SK-N-MC (cell line): Measurements from ENCODE around the gene TBRG4.

Source experiments
- DNase-seq: peaks from one replicate; pipeline ENCODE4 v3.0.0-alpha.2; 2011; ENCODE audit warnings: low read depth, low spot score
- H3K27ac ChIP-seq: fragments of 200-600 bp; sonication (generic); 2 replicates; pipeline ENCODE4 v1.5.1; 2016; ENCODE audit warnings: mixed run types
- H3K36me3 ChIP-seq: fragments of 200-600 bp; sonication (generic); 2 replicates; pipeline ENCODE4 v1.6.1; 2017; ENCODE audit warnings: antibody characterized with exemption, low read length, mixed read lengths; ENCODE audit not compliant: insufficient read depth
- H3K4me3 ChIP-seq: fragments of 200-600 bp; sonication (generic); 2 replicates; pipeline ENCODE4 v1.5.1; 2016
- H3K9ac ChIP-seq: fragments of 200-600 bp; sonication (generic); 2 replicates; pipeline ENCODE4 v1.8.0; 2017; ENCODE audit warnings: mixed run types, mixed read lengths; ENCODE audit not compliant: insufficient read length
- H3K9me3 ChIP-seq: fragments of 200-600 bp; sonication (generic); 2 replicates; pipeline ENCODE4 v1.6.1; 2017; ENCODE audit warnings: low read depth, mild to moderate bottlenecking, antibody characterized with exemption, low read length, moderate library complexity, mixed read lengths
- EZH2 ChIP-seq: fragments of 200-600 bp; sonication (generic); IDR thresholded peaks from one replicate; pipeline ENCODE4 v1.6.1; 2017; ENCODE audit warnings: antibody characterized with exemption
- FOXP2 ChIP-seq: optimal IDR thresholded peaks from 2 replicates; pipeline ENCODE3; 2011; ENCODE audit warnings: mild to moderate bottlenecking, moderate library complexity; ENCODE audit not compliant: insufficient read depth; ENCODE audit errors: extremely low read length, control extremely low read depth
- POLR2AphosphoS5 ChIP-seq: IDR thresholded peaks from 2 replicates; pipeline ENCODE4 v1.6.1; 2012; ENCODE audit warnings: mild to moderate bottlenecking, low read depth, low read length, borderline replicate concordance

TBRG4 gene

DNA sequence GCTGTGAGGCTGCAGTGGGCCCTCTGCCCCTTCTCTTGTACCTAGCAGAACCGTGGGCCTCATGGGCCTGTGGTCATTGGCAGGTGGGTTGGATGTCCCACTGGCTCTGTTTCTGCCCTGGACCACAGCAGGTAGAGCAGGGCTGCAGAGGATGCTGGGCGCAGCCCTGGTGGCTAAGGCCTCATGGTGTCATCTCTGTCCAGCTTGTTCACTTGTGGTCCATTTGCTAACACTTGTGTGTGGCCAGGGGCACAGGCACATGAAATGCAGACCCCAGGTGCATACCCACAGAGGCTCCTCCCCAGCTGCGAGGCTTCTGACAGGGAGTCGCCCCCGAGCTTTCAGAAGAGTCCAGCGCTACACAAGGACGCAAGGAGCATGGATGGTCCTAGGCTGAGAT is 22.4 kb upstream of the TBRG4 start:
- Histone ChIP-seq H3K9me3 (no peaks in the 10 kb centered on the region), H3K36me3 (no peaks in the 10 kb centered on the region), H3K27ac (no peak overlapping the region), H3K9ac (no peak overlapping the region), H3K4me3 (no peak overlapping the region)
- TF ChIP-seq EZH2 (no peak), POLR2AphosphoS5 (no peak), FOXP2 (no peak)
- no peak for DNase-seq

DNA sequence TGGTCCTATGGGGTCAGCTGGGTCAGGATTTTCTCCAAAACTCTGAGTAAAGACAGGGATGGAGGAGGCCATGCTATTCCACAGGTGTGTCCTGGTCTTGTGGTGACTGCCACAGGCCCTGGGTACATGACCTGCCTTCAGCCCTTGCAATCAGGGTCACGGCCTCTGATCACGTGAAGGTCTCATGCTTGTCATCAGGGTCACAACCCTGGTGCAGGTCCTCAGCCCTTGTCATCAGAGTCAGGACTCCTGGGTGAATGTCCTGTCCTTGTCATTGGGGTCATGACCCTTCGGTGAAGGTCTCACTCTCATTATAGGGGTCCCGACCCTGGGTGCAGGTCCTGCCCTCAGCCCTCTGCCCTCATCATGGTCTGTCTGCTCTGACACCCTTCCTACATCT is 21.9 kb upstream of the TBRG4 start:
- Histone ChIP-seq H3K9ac (no peak overlapping the region), H3K27ac (no peak overlapping the region), H3K36me3 (no peaks in the 10 kb centered on the region), H3K4me3 (no peak overlapping the region), H3K9me3 (no peaks in the 10 kb centered on the region)
- no peak for TF ChIP-seq FOXP2
- TF ChIP-seq POLR2AphosphoS5: no peak
- no peak for TF ChIP-seq EZH2
- no peak for DNase-seq

DNA sequence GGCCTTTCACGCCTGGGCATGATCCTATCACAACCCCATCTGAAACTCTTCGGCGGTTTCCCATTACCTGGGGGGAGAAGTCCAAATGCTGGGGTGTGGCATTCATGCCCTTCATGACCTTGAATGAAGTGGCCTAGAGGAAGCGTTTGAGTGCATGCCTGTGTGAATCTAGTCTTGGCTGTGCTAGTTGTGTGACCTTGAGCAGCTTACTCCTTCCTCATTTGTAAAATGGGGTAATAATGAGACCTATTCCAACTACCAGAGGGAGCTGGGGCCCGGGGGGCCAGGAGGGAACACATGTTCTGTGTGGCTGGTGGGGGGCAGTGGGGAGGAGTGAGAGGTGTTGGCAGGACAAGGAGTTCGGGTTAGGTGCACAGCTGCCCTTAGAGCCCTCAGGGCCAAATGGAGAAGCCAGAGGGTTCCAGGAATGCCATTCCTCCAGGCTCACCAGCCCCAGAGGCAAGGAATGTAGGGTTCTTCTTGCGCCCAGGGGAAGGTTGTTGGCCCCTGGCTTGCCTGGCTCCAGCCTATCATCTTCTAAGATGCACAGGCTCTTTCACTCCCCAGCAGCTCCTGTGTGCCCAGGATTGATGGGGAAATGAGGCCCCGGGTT is 21.3 kb upstream of the TBRG4 start:
- H3K9me3 ChIP-seq: no peaks in the 10 kb centered on the region
- no peak for DNase-seq
- H3K36me3 ChIP-seq: no peaks in the 10 kb centered on the region
- no peak for TF ChIP-seq POLR2AphosphoS5
- no peak for TF ChIP-seq EZH2
- TF ChIP-seq FOXP2: no peak
- no peak overlapping the region for H3K4me3 ChIP-seq
- H3K27ac ChIP-seq: no peak overlapping the region
- no peak overlapping the region for H3K9ac ChIP-seq

DNA sequence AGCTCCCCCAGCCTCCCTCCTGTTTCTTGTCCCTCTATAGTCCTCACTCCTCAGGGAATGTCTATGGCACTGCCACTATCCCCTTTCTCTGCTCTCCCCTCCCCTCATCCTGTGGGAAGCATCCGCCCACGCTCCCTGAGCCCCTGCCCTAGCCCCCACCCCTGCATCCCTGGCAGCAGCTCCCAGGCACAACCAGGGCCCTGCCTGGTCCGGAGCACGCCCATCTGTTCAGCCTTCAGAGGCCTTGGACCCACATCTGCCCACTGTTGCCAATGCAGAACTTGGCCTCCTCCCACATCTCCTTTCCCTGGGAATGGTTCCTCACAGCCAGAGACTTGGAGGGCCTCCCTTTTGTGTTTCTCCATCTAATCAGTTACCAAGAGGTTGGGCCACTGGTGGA is 20.4 kb upstream of the TBRG4 start:
- no peaks in the 10 kb centered on the region for H3K36me3 ChIP-seq
- no peak overlapping the region for H3K4me3 ChIP-seq
- no peak overlapping the region for H3K27ac ChIP-seq

DNA sequence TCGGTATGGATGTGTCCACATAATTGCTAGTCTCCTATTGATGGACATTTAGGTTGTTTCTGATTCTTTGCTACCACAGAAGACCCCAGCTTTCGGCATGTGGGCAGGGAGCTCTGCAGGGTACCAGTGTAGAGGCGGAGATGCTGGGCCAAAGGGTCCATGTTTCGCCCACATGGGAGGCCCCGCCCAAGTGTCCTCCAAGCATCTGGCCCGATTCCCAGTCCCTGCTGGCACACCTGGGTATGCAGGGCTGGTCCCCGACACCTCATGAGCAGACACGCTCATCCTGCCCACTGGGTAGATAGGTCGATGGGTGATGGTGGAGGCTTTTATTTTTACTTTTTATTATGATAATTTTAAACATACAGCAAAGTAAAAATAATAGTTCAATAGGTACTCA is 19.4 kb upstream of the TBRG4 start:
- no peaks in the 10 kb centered on the region for H3K36me3 ChIP-seq
- no peak overlapping the region for H3K4me3 ChIP-seq
- no peak for DNase-seq
- no peak for TF ChIP-seq POLR2AphosphoS5
- no peak for TF ChIP-seq EZH2
- no peak for TF ChIP-seq FOXP2
- no peak overlapping the region for H3K27ac ChIP-seq
- no peak overlapping the region for H3K9ac ChIP-seq
- H3K9me3 ChIP-seq: no peaks in the 10 kb centered on the region

More for the DNA sequence above, 20.4 kb upstream of the TBRG4 start:
- no peak for TF ChIP-seq EZH2
- TF ChIP-seq POLR2AphosphoS5: no peak
- no peak for TF ChIP-seq FOXP2
- no peak for DNase-seq
- no peak overlapping the region for H3K9ac ChIP-seq
- H3K9me3 ChIP-seq: no peaks in the 10 kb centered on the region

DNA sequence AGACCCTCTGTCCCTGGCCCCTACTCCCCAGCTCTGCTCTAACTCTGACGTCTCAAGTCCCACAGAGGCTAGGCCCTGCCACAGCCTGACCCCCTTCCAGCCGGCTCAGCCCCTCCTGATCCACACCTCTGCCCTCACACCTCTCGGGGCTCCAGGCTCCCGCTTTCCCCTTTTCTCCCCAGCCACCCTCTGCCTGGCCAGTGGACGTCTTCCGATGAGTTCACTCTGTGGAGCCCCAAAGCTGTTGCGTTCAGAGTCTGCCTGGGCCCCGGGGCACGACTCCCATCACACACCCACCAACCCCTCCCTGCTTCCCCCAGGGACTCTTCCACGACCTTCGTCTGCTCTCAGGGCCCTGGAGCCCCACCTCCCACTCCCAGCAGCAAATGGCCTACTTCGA is 18.4 kb upstream of the TBRG4 start:
- Histone ChIP-seq H3K9me3 (no peaks in the 10 kb centered on the region), H3K9ac (no peak overlapping the region), H3K27ac (no peak overlapping the region), H3K4me3 (no peak overlapping the region), H3K36me3 (no peaks in the 10 kb centered on the region)
- no peak for DNase-seq
- no peak for TF ChIP-seq EZH2
- no peak for TF ChIP-seq FOXP2
- no peak for TF ChIP-seq POLR2AphosphoS5

DNA sequence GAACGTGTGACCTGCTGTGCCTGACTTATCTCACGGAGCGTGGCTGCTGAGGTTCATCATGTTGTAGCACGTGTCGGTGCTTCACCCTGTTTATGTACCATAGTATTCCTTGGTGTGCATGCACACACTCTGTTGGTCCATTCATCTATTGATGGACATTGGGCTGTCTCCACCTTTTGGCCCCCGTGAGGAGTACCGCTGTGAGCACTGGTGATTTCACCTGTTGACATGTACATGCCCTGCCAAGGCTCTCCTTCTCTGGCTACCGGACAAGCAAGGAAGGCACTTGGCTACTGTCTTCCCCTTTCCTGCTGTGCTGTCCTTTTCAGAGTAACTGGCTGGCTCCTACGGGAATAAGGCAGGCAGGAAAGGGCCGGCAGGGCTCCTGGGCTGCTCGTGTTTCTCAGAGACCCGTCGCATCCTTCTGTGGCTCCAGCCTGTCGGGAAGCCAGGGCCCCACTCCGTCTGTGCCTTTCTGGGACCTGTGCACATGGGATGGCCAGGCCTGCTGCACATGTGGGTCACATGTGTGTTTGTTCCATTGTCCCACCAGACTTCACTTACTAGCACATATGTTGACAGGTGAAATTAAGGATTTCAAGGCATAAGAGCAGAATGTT is 17.8 kb upstream of the TBRG4 start:
- TF ChIP-seq EZH2: no peak
- TF ChIP-seq POLR2AphosphoS5: no peak
- no peak for TF ChIP-seq FOXP2
- DNase-seq: no peak
- Histone ChIP-seq H3K36me3 (no peaks in the 10 kb centered on the region), H3K9me3 (no peaks in the 10 kb centered on the region), H3K9ac (no peak overlapping the region), H3K27ac (no peak overlapping the region), H3K4me3 (no peak overlapping the region)

DNA sequence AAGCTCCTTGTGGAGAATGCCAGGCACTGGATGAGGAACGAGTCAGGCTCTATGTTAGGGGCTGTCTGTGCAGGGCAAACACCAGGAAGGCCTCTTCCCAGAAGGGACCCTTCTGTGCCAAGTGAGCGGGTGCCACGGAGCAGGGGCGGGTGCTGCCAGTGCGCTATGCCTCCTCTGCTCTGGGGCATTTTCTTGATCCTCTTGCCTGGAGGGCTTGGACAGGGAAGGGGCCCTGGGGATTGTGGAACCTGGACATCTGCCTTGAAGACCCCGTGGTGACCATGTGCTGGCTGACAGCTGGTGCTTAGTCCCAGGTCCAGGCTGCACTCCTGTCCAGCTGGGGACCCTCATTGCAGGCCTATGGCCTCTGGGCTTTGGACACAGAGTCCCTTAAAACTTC is 15.4 kb upstream of the TBRG4 start:
- no peak overlapping the region for H3K9ac ChIP-seq

DNA sequence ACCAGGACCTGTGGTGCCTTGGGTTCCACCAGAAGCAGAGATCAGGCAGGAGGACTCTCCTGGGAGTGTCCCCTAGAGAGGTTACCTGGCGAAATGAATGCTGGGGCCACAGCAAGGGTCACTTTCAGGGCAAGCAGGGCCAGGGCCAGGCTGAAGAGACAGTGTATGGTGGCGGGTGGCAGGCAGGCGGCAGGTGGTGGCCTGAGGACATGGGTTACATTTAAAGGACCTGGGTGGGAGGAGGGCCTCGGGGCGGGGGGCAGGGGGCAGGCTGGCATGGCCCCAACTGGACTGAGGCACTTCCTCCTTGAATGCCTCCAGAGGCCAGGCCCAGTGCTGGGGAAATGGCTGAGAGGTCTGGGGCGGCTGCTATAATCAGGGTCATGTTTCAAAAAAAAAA is 14.7 kb upstream of the TBRG4 start:
- no peaks in the 10 kb centered on the region for H3K36me3 ChIP-seq
- TF ChIP-seq FOXP2: no peak
- no peak for TF ChIP-seq POLR2AphosphoS5
- no peak for TF ChIP-seq EZH2
- no peaks in the 10 kb centered on the region for H3K9me3 ChIP-seq
- H3K9ac ChIP-seq: no peak overlapping the region
- DNase-seq: no peak
- no peak overlapping the region for H3K27ac ChIP-seq
- no peak overlapping the region for H3K4me3 ChIP-seq

More for the DNA sequence above, 15.4 kb upstream of the TBRG4 start:
- no peak overlapping the region for H3K4me3 ChIP-seq
- no peak for TF ChIP-seq EZH2
- TF ChIP-seq POLR2AphosphoS5: no peak
- TF ChIP-seq FOXP2: no peak
- no peaks in the 10 kb centered on the region for H3K36me3 ChIP-seq
- no peak overlapping the region for H3K27ac ChIP-seq
- H3K9me3 ChIP-seq: no peaks in the 10 kb centered on the region
- no peak for DNase-seq
